ENCODE measurements around the gene IRF5. TPM values are rescaled to one million over a fixed set of nuclear protein-coding genes. Genes with fewer than 3 reads are reported as not detected.
A peak's percentile ranks its signal among the peaks of the same experiment; 100 is the strongest.

IRF5 gene
- total RNA-seq, 1 donor from 2014 or later: 0.37 TPM

- H3K4me1 Mint-ChIP-seq (ENCODE audit: low read depth): no peaks in the 10 kb centered on the region
- peak; percentile 70 for DNase-seq (ENCODE audit: low spot score)
- no peak overlapping the region for H3K4me3 Mint-ChIP-seq (ENCODE audit: unreplicated experiment)
- TF ChIP-seq CTCF (IDR thresholded peaks at IDR 0.05): no peak
- H3K27me3 Mint-ChIP-seq (ENCODE audit: low read depth): peaks cover 18% of the 10 kb centered on the region
- H3K27ac Mint-ChIP-seq (ENCODE audit: unreplicated experiment): no peak overlapping the region
- H3K36me3 Mint-ChIP-seq (ENCODE audit: low read depth): no peaks in the 10 kb centered on the region
- no peaks in the 10 kb centered on the region for H3K9me3 Mint-ChIP-seq (ENCODE audit: low read depth)
Observed at GRCh38 chr7:128928882-128929788, 8.6 kb upstream of the IRF5 start.

- Mint-ChIP-seq H3K4me1 (ENCODE audit: low read depth) (no peaks in the 10 kb centered on the region), H3K4me3 (ENCODE audit: unreplicated experiment) (no peak overlapping the region), H3K9me3 (ENCODE audit: low read depth) (no peaks in the 10 kb centered on the region), H3K27ac (ENCODE audit: unreplicated experiment) (no peak overlapping the region), H3K27me3 (ENCODE audit: low read depth) (peaks cover 10% of the 10 kb centered on the region), H3K36me3 (ENCODE audit: low read depth) (no peaks in the 10 kb centered on the region)
- TF ChIP-seq CTCF (IDR thresholded peaks at IDR 0.05): no peak
- no peak for DNase-seq (ENCODE audit: low spot score)
Observed at GRCh38 chr7:128931190-128931798, 6.4 kb upstream of the IRF5 start.

GRCh38 chr7:128931965-128932861, 5.5 kb upstream of the IRF5 start:
- Mint-ChIP-seq H3K4me3 (ENCODE audit: unreplicated experiment) (no peak overlapping the region), H3K27me3 (ENCODE audit: low read depth) (peaks cover 15% of the 10 kb centered on the region), H3K27ac (ENCODE audit: unreplicated experiment) (no peak overlapping the region), H3K36me3 (ENCODE audit: low read depth) (no peaks in the 10 kb centered on the region), H3K9me3 (ENCODE audit: low read depth) (no peaks in the 10 kb centered on the region), H3K4me1 (ENCODE audit: low read depth) (peaks cover 3% of the 10 kb centered on the region)
- DNase-seq (ENCODE audit: low spot score): no peak
- no peak for TF ChIP-seq CTCF (IDR thresholded peaks at IDR 0.05)

- Mint-ChIP-seq H3K4me1 (ENCODE audit: low read depth) (peaks cover 4% of the 10 kb centered on the region), H3K36me3 (ENCODE audit: low read depth) (no peaks in the 10 kb centered on the region), H3K4me3 (ENCODE audit: unreplicated experiment) (no peak overlapping the region), H3K9me3 (ENCODE audit: low read depth) (no peaks in the 10 kb centered on the region), H3K27me3 (ENCODE audit: low read depth) (peaks cover 17% of the 10 kb centered on the region), H3K27ac (ENCODE audit: unreplicated experiment) (no peak overlapping the region)
- DNase-seq (ENCODE audit: low spot score): no peak
- TF ChIP-seq CTCF (IDR thresholded peaks at IDR 0.05): no peak
Observed at GRCh38 chr7:128932862-128933179, 4.9 kb upstream of the IRF5 start.
